IMR-90 (cell line): ENCODE measurements around the gene HIPK3. TPM values are rescaled to one million over a fixed set of nuclear protein-coding genes. Genes with fewer than 3 reads are reported as not detected.
A peak's percentile ranks its signal among the peaks of the same experiment; 100 is the strongest.

Source experiments
- ATAC-seq: fragments of 200-7000 bp; cut with Tn5 transposase; 2 replicates; pipeline ENCODE4 v1.9.1; 2020; ENCODE audit warnings: low read depth, mild to moderate bottlenecking, moderate library complexity
- BruUV-seq: library from RNA; stranded (reverse); fragments of 400-500 nt; replicated peaks from 2 replicates; lab custom pipeline; 2021; lab: Mats Ljungman, UMichigan
- CTCF ChIA-PET: fragments of 300-600 bp; formaldehyde crosslinking; extraction: SDS; loops from one replicate; lab custom pipeline; 2021; ENCODE audit warnings: antibody characterized with exemption; lab: Yijun Ruan, JAX
- POLR2A ChIA-PET: fragments of 300-600 bp; sonication (Branson Sonifier 250); formaldehyde crosslinking; loops from one replicate; lab custom pipeline; 2022; ENCODE audit warnings: antibody characterized with exemption; ENCODE audit not compliant: unreplicated experiment; lab: Charles Lee
- DNase-seq: peaks from one replicate; pipeline ENCODE4 v3.0.0; 2013
- H2AFZ ChIP-seq: replicated peaks from 2 replicates; pipeline ENCODE3; 2013; ENCODE audit warnings: low read length, mild to moderate bottlenecking; ENCODE audit not compliant: poor library complexity
- H2AK5ac ChIP-seq: 2 replicates; pipeline ENCODE4 v1.6.1; 2013; ENCODE audit warnings: low read depth, low read length, inconsistent platforms
- H2AK9ac ChIP-seq: replicated peaks from 2 replicates; pipeline ENCODE3; 2013; ENCODE audit warnings: mild to moderate bottlenecking, low read depth, low read length, moderate library complexity; ENCODE audit not compliant: poor library complexity
- H2BK120ac ChIP-seq: 2 replicates; pipeline ENCODE4 v1.6.1; 2013; ENCODE audit warnings: low read depth, low read length, inconsistent platforms
- H2BK15ac ChIP-seq: 3 replicates; pipeline ENCODE4 v1.6.1; 2013; ENCODE audit warnings: low read depth, low read length, inconsistent platforms
- H2BK20ac ChIP-seq: 2 replicates; pipeline ENCODE4 v1.6.1; 2013; ENCODE audit warnings: low read depth, mild to moderate bottlenecking, inconsistent platforms, low read length, moderate library complexity
- H2BK5ac ChIP-seq: 2 replicates; pipeline ENCODE4 v1.6.1; 2013; ENCODE audit warnings: mild to moderate bottlenecking, low read depth, low read length, inconsistent platforms; ENCODE audit not compliant: poor library complexity, severe bottlenecking
- H3K14ac ChIP-seq: replicated peaks from 2 replicates; pipeline ENCODE4 v1.6.1; 2013; ENCODE audit warnings: low read depth, low read length, inconsistent platforms
- H3K18ac ChIP-seq: 2 replicates; pipeline ENCODE4 v1.6.1; 2013; ENCODE audit warnings: low read depth, low read length, control low read depth
- H3K23ac ChIP-seq: 2 replicates; pipeline ENCODE4 v1.6.1; 2013; ENCODE audit warnings: low read depth, low read length, inconsistent platforms
- H3K27ac ChIP-seq: 2 replicates; pipeline ENCODE4 v1.5.1; 2013; ENCODE audit warnings: mild to moderate bottlenecking, control low read depth, low read length; ENCODE audit not compliant: insufficient read depth
- H3K27me3 ChIP-seq: 2 replicates; pipeline ENCODE4 v1.6.1; 2013; ENCODE audit warnings: low read length; ENCODE audit not compliant: control insufficient read depth, insufficient read depth
- H3K36me3 ChIP-seq: 2 replicates; pipeline ENCODE4 v1.6.1; 2013; ENCODE audit warnings: low read length, mixed read lengths; ENCODE audit not compliant: control insufficient read depth, insufficient read depth
- H3K4ac ChIP-seq: 2 replicates; pipeline ENCODE4 v1.6.1; 2013; ENCODE audit warnings: low read depth, low read length, inconsistent platforms
- H3K4me1 ChIP-seq: 2 replicates; pipeline ENCODE4 v1.6.1; 2013; ENCODE audit warnings: low read length, mixed read lengths; ENCODE audit not compliant: control insufficient read depth, insufficient read depth
- H3K4me2 ChIP-seq: 2 replicates; pipeline ENCODE4 v1.6.1; 2013; ENCODE audit warnings: low read depth, mild to moderate bottlenecking, control low read depth, low read length, moderate library complexity
- H3K4me3 ChIP-seq: 2 replicates; pipeline ENCODE4 v1.5.1; 2013; ENCODE audit warnings: low read depth, mild to moderate bottlenecking, control low read depth, low read length, moderate library complexity; ENCODE audit not compliant: insufficient read depth
- H3K56ac ChIP-seq: 2 replicates; pipeline ENCODE4 v1.6.1; 2013; ENCODE audit warnings: low read length, inconsistent platforms; ENCODE audit not compliant: insufficient read depth; ENCODE audit errors: extremely low read depth
- H3K79me1 ChIP-seq, 2 experiments: 2 replicates each; pipeline ENCODE4 v1.6.1; 2013; ENCODE audit warnings: low read length in 2 of 2, inconsistent platforms in 1 of 2, low read depth in 1 of 2
- H3K9ac ChIP-seq: 2 replicates; pipeline ENCODE4 v1.6.1; 2013; ENCODE audit warnings: low read depth, low read length, control low read depth
- H3K9me1 ChIP-seq: 2 replicates; pipeline ENCODE4 v1.6.1; 2013; ENCODE audit warnings: low read length, inconsistent platforms; ENCODE audit not compliant: insufficient read depth
- H3K9me3 ChIP-seq: 2 replicates; pipeline ENCODE4 v1.6.1; 2013; ENCODE audit warnings: low read length; ENCODE audit not compliant: control insufficient read depth, insufficient read depth
- H4K20me1 ChIP-seq: 2 replicates; pipeline ENCODE4 v1.6.1; 2013; ENCODE audit warnings: low read length, inconsistent platforms; ENCODE audit not compliant: insufficient read depth
- H4K5ac ChIP-seq: 2 replicates; pipeline ENCODE4 v1.6.1; 2013; ENCODE audit warnings: mild to moderate bottlenecking, low read depth, low read length, control low read depth
- H4K8ac ChIP-seq, 2 experiments: 2 replicates each; pipeline ENCODE4 v1.6.1; 2013; ENCODE audit warnings: low read depth in 2 of 2, low read length in 2 of 2, control low read depth in 1 of 2, inconsistent platforms in 1 of 2
- H4K91ac ChIP-seq: 2 replicates; pipeline ENCODE4 v1.6.1; 2013; ENCODE audit warnings: low read depth, low read length, inconsistent platforms; ENCODE audit not compliant: insufficient read depth
- BHLHE40 ChIP-seq: fragments of 150-350 bp; IDR thresholded peaks from 2 replicates; pipeline ENCODE4 v1.6.1; 2016; ENCODE audit warnings: mild to moderate bottlenecking, low read depth, low read length
- CEBPB ChIP-seq: IDR thresholded peaks from 2 replicates; pipeline ENCODE4 v1.6.1; 2012; ENCODE audit warnings: low read depth, low read length, improper control_type of control experiment
- CHD1 ChIP-seq: IDR thresholded peaks from 2 replicates; pipeline ENCODE4 v1.6.1; 2012; ENCODE audit warnings: low read depth, low read length, improper control_type of control experiment
- CTCF ChIP-seq: conservative IDR thresholded peaks from 2 replicates; pipeline ENCODE4 v1.5.1; 2012; ENCODE audit warnings: mild to moderate bottlenecking, low read depth, low read length, improper control_type of control experiment
- ELK1 ChIP-seq: fragments of 150-350 bp; IDR thresholded peaks from 2 replicates; pipeline ENCODE4 v1.6.1; 2016; ENCODE audit warnings: low read depth, mild to moderate bottlenecking, low read length, moderate library complexity, borderline replicate concordance
- FOS ChIP-seq: fragments of 150-350 bp; IDR thresholded peaks from 2 replicates; pipeline ENCODE4 v1.6.1; 2016; ENCODE audit warnings: low read depth, low read length
- MAFK ChIP-seq: IDR thresholded peaks from 2 replicates; pipeline ENCODE4 v1.6.1; 2012; ENCODE audit warnings: low read depth, low read length, improper control_type of control experiment
- MAZ ChIP-seq: IDR thresholded peaks from 2 replicates; pipeline ENCODE4 v1.6.1; 2012; ENCODE audit warnings: low read depth, mild to moderate bottlenecking, low read length, improper control_type of control experiment, moderate library complexity, borderline replicate concordance
- MXI1 ChIP-seq: IDR thresholded peaks from 2 replicates; pipeline ENCODE4 v1.6.1; 2012; ENCODE audit warnings: low read depth, mild to moderate bottlenecking, low read length, moderate library complexity, borderline replicate concordance
- NFE2L2 ChIP-seq: fragments of 150-350 bp; IDR thresholded peaks from 2 replicates; pipeline ENCODE4 v1.6.1; 2016; ENCODE audit warnings: low read depth, mild to moderate bottlenecking, low read length
- POLR2A ChIP-seq: IDR thresholded peaks from 2 replicates; pipeline ENCODE4 v1.6.1; 2012; ENCODE audit warnings: mild to moderate bottlenecking, low read depth, low read length
- RAD21 ChIP-seq: IDR thresholded peaks from 2 replicates; pipeline ENCODE4 v1.6.1; 2012; ENCODE audit warnings: low read length, improper control_type of control experiment
- RCOR1 ChIP-seq: IDR thresholded peaks from 2 replicates; pipeline ENCODE4 v1.6.1; 2012; ENCODE audit warnings: mild to moderate bottlenecking, low read length, improper control_type of control experiment; ENCODE audit not compliant: insufficient replicate concordance
- RFX5 ChIP-seq: IDR thresholded peaks from 2 replicates; pipeline ENCODE4 v1.8.0; 2012; ENCODE audit warnings: low read depth, mild to moderate bottlenecking, low read length, moderate library complexity
- SMC3 ChIP-seq: fragments of 150-350 bp; IDR thresholded peaks from 2 replicates; pipeline ENCODE4 v1.6.1; 2016; ENCODE audit warnings: low read depth, mild to moderate bottlenecking, antibody characterized with exemption, low read length, moderate library complexity
- USF2 ChIP-seq: fragments of 150-350 bp; IDR thresholded peaks from 2 replicates; pipeline ENCODE4 v1.6.1; 2017; ENCODE audit warnings: mild to moderate bottlenecking, antibody characterized with exemption, low read length, low read depth
- WGBS, 2 experiments: methylation state at CpG; one replicate each; pipeline versions ENCODE4 v1.1.5 to v1.1.7; 2013; ENCODE audit warnings: missing lambda C conversion rate in 2 of 2; ENCODE audit not compliant: insufficient read length in 1 of 2; ENCODE audit errors: extremely low coverage in 2 of 2; 5-methylcytosine and 5-hydroxymethylcytosine counted together
- dilution Hi-C: fragments of 300-500 bp; cut with HindIII; formaldehyde crosslinking; loops from one replicate; pipeline ENCODE4 v1.14.3; 2018; ENCODE audit warnings: low sequenced_read_pairs; ENCODE audit not compliant: unreplicated experiment
- in situ Hi-C: fragments of 300-500 bp; cut with MboI; formaldehyde crosslinking; loops from 3 replicates; pipeline ENCODE4 v1.14.3; 2019; ENCODE audit warnings: low sequenced_read_pairs, inconsistent platforms, mixed read lengths
- intact Hi-C: fragments of 100-400 bp; cut with micrococcal nuclease; formaldehyde crosslinking; loops from 2 replicates; pipeline ENCODE4 v1.10.0; 2022
- polyA plus RNA-seq, 3 experiments: library from polyadenylated mRNA; depleted of rRNA; stranded (reverse); fragments of >200 nt; gene quantifications; 2 replicates each; pipeline ENCODE4 v1.2.3, GENCODE V29; 2012; ENCODE audit warnings: low replicate concordance in 1 of 3
- total RNA-seq: library from RNA; depleted of rRNA; stranded (reverse); fragments of >200 nt; gene quantifications from 2 replicates; pipeline ENCODE4 v1.2.3, GENCODE V29; 2012

The HIPK3 gene
- total and polyA plus RNA-seq, 2 of the 4 experiments (the other 2 are of a cell fraction), result 8.3 to 103 TPM

GRCh38 chr11:33399421-33399820 lies 142.2 kb downstream of the HIPK3 start:
- CTCF ChIA-PET, result no interaction called here
- H3K4me3 ChIP-seq, result no peak overlapping the region
- H2BK15ac ChIP-seq, result no peak overlapping the region
- no peak overlapping the region for H3K14ac ChIP-seq
- no peak for DNase-seq
- H2AK9ac ChIP-seq, result no peak overlapping the region
- in situ Hi-C loops, result no loop called here
- H4K5ac ChIP-seq, result no peak overlapping the region
- POLR2A ChIA-PET, result no interaction called here
- no peak overlapping the region for H3K4me2 ChIP-seq
- no peak overlapping the region for H4K91ac ChIP-seq
- no peaks in the 10 kb centered on the region for H3K4me1 ChIP-seq
- peaks cover 9 to 30% of the 10 kb centered on the region in 2 experiments; a peak in 3 of 4 replicates for H3K79me1 ChIP-seq
- H3K56ac ChIP-seq, result no peak overlapping the region
- no peak overlapping the region for H3K18ac ChIP-seq
- no peak overlapping the region for H3K27ac ChIP-seq
- no peak for TF ChIP-seq BHLHE40
- TF ChIP-seq NFE2L2, result no peak
- no peak for TF ChIP-seq MAFK
- no peak for TF ChIP-seq FOS
- no peak for TF ChIP-seq RFX5
- no peak for TF ChIP-seq RAD21
- TF ChIP-seq SMC3, result no peak
- TF ChIP-seq ELK1, result no peak
- TF ChIP-seq MAZ, result no peak
- no peak for TF ChIP-seq CTCF
- TF ChIP-seq CEBPB, result no peak
- no peak for TF ChIP-seq POLR2A
- no peak for TF ChIP-seq MXI1
- TF ChIP-seq RCOR1, result no peak
- TF ChIP-seq USF2, result no peak
- no peak for TF ChIP-seq CHD1
- H2BK5ac ChIP-seq, result no peak overlapping the region
- dilution Hi-C loops, result no loop called here
- no peaks in the 10 kb centered on the region for H3K36me3 ChIP-seq
- H3K9ac ChIP-seq, result no peak overlapping the region
- intact Hi-C loops, result loop anchor here (2.0 kb wide), 1 partner anchor 59 kb away; no protein-coding TSS in a partner anchor
- H2AFZ ChIP-seq, result no peak overlapping the region
- H2AK5ac ChIP-seq, result no peak overlapping the region
- peaks cover 8% of the 10 kb centered on the region for H3K9me1 ChIP-seq
- BruUV-seq, result no TSS peak
- H2BK20ac ChIP-seq, result no peak overlapping the region
- no peak for ATAC-seq
- no peak overlapping the region for H3K4ac ChIP-seq
- H2BK120ac ChIP-seq, result no peak overlapping the region
- peak overlapping the region; percentile 62; the same call in 1 of the 2 replicates for H3K23ac ChIP-seq
- no peak overlapping the region for H4K8ac ChIP-seq
- H3K9me3 ChIP-seq, result no peaks in the 10 kb centered on the region
- H4K20me1 ChIP-seq, result no peaks in the 10 kb centered on the region
- no peaks in the 10 kb centered on the region for H3K27me3 ChIP-seq
- no CpG with 5 or more reads among the region's 4 CpGs for WGBS, 2 experiments
